Fibroblast of the aortic adventitia (primary cell): ENCODE measurements around the gene TXNDC2. TPM values are rescaled to one million over a fixed set of nuclear protein-coding genes. Genes with fewer than 3 reads are reported as not detected.

ENCODE experiments used
- DNase-seq: peaks from one replicate; pipeline ENCODE4 v3.0.0-alpha.2; 2010; ENCODE audit warnings: low read depth
- H3K4me3 ChIP-seq: 2 replicates; pipeline ENCODE4 v1.5.1; 2011; ENCODE audit warnings: low read depth, mild to moderate bottlenecking, control low read depth, low read length, moderate library complexity
- total RNA-seq: library from RNA; depleted of rRNA; stranded (reverse); fragments of >200 nt; gene quantifications from 2 replicates; pipeline ENCODE4 v1.2.3, GENCODE V29; 2012; ENCODE audit warnings: low replicate concordance
- TF ChIP-seq, protein P1 (sequence below): IDR thresholded peaks from 2 replicates; pipeline ENCODE4 v1.5.1; 2011; ENCODE audit warnings: mild to moderate bottlenecking, low read length, control low read depth, inconsistent platforms; ENCODE audit not compliant: insufficient read depth

Gene TXNDC2
- total RNA-seq, 1 donor: 0.27 TPM

- no peak for DNase-seq
- TF ChIP-seq, protein P1, sequence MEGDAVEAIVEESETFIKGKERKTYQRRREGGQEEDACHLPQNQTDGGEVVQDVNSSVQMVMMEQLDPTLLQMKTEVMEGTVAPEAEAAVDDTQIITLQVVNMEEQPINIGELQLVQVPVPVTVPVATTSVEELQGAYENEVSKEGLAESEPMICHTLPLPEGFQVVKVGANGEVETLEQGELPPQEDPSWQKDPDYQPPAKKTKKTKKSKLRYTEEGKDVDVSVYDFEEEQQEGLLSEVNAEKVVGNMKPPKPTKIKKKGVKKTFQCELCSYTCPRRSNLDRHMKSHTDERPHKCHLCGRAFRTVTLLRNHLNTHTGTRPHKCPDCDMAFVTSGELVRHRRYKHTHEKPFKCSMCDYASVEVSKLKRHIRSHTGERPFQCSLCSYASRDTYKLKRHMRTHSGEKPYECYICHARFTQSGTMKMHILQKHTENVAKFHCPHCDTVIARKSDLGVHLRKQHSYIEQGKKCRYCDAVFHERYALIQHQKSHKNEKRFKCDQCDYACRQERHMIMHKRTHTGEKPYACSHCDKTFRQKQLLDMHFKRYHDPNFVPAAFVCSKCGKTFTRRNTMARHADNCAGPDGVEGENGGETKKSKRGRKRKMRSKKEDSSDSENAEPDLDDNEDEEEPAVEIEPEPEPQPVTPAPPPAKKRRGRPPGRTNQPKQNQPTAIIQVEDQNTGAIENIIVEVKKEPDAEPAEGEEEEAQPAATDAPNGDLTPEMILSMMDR: no peak
- peak overlapping the region; percentile 38 for H3K4me3 ChIP-seq
These were observed 31.0 kb downstream of the TXNDC2 start for GRCh38 chr18:9916808-9917207.

DNA sequence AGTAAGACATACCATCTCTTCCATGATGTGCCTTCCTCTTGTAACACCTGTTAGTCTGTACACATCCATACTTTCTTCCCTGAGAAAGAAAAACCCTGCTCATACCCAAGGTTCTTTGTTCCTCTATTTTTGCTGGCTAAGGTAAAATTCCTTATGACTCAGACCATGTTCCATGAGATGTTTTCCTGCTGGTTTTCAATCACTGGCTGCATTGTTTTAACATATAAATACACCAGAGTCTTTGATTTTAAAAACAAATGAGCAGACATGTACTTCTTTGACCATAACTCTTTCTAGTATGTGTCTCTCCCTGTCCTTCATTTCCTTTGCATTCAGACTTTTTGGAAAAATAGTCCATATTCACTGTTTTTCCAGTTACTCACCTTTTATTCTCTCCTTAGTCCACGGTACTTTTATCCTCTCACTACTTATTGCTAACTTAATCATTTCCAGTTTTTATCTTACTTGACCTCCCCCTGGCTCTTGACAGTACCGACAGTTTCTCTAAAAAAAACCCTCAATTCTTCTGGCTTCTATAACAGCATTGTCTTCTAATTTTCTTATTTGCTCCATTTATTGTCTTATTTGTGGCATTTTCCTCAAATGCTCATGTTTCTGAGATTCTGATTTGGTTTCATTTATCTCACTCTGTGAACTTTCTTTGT lies 32.4 kb downstream of the TXNDC2 start:
- peak; percentile 44 for DNase-seq
- TF ChIP-seq, protein P1: no peak
- peak overlapping the region; percentile 32 for H3K4me3 ChIP-seq

- no peak for DNase-seq
- TF ChIP-seq, protein P1: no peak
- peak overlapping the region; percentile 2 for H3K4me3 ChIP-seq
These were observed 33.9 kb downstream of the TXNDC2 start for GRCh38 chr18:9919564-9920232.

- no peak for DNase-seq
- TF ChIP-seq, protein P1: no peak
- no peak overlapping the region for H3K4me3 ChIP-seq
These were observed 37.0 kb downstream of the TXNDC2 start for GRCh38 chr18:9922592-9923311.

DNA sequence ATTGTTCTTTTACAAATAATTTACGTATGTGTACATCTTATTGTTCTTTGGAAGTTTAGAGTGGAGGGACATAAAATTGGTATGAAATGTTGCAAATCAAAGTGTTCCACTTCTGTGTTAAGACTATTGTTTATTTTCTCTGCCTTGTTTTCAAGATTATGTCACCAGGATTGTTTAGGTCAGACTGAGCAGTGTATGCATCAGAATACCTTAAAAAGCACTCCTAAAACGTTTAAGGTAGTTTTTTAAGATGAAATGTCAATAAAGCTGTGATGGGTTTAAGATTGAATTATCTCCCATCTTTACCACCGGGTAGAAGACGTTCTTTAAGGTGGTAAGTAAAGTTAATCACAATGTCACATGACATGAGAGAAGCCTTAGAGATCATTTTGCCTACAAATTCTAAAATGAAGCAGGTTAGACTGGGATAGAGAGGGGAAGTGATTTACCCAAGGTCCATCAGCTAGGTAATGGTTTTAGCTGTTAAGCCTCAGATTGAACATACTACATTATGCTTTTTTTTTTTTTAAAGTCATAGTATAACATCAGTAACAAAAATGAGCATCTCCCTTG lies 38.7 kb downstream of the TXNDC2 start:
- H3K4me3 ChIP-seq: no peak overlapping the region
- DNase-seq: no peak
- TF ChIP-seq, protein P1: no peak

- TF ChIP-seq, protein P1: no peak
- no peak overlapping the region for H3K4me3 ChIP-seq
- DNase-seq: peak; percentile 51
These were observed 39.6 kb downstream of the TXNDC2 start for GRCh38 chr18:9925369-9925768.
